GM12892 (cell line): ENCODE results near the gene LARP6.

ENCODE experiments used
- POLR2A ChIP-seq: IDR thresholded peaks from 2 replicates; pipeline ENCODE4 v1.6.1; 2011; ENCODE audit warnings: low read depth, low read length, control low read depth
- POLR2AphosphoS5 ChIP-seq: IDR thresholded peaks from 2 replicates; pipeline ENCODE4 v1.6.1; 2011; ENCODE audit warnings: low read depth, low read length, control low read depth

DNA sequence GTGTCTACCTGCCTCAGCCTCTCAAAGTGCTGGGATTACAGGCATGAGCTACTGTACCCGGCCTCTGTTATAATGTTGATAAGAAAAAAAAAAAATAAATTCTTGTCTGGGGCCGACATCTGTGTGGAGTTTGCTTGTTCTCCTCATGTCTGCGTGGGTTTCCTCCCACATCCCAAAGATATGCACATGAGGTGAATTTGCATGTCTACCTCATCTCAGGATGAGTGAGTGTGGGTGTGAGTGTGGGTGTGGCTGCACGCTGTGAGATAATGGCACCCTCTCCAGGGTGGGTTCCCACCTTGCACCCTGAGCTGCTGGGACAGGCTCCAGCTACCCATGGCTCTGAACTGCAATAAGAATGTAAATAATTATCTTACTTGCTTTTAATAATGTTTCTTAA, 64.7 kb downstream of the LARP6 start:
- TF ChIP-seq POLR2A (no peak), POLR2AphosphoS5 (no peak)
